GM12873 (cell line): ENCODE results near the gene P3H4.

ENCODE experiments used
- TF ChIP-seq, protein P1 (sequence below): IDR thresholded peaks from 2 replicates; pipeline ENCODE4 v1.5.1; 2012; ENCODE audit warnings: low read depth, mild to moderate bottlenecking, moderate library complexity, low read length, control low read depth; ENCODE audit not compliant: insufficient read depth; ENCODE audit errors: missing control alignments

P3H4 gene

DNA sequence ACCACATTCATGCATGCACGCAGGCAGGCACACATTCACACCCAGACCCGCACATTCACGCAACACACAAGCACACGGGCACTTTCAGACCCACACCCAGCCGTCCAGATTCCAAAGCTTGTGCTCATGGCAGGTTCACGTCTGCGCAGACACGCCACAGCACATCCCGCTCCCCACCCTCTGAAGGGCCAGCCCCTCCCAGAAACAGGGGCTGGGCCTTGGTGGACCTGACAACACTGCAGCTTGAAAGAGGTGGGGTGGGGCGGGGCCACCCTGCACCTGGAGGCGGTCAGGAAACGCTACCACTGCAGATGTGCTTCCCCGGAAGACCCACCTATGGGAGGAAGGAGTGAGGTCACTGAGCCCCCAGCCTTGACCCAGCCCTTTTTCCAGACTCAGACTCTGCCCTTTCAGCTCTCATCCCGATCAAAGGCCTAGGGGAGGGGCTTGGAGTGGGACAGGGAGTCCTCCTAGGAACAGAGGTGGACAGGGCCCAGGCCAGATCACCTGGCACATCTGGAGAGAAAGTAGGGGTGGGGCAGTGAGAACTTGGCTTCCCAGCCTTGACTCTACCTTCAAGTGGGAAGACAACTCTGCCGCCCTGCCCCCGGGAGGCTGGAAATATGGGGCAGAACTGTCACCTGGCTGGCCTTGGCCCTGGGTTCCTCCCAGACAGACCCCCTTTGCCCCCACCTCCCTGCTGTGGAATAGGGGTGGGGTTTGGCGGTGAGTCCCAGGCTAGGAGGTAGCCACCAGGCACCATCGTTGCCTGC, 11.0 kb downstream of the P3H4 start:
- TF ChIP-seq, protein P1, sequence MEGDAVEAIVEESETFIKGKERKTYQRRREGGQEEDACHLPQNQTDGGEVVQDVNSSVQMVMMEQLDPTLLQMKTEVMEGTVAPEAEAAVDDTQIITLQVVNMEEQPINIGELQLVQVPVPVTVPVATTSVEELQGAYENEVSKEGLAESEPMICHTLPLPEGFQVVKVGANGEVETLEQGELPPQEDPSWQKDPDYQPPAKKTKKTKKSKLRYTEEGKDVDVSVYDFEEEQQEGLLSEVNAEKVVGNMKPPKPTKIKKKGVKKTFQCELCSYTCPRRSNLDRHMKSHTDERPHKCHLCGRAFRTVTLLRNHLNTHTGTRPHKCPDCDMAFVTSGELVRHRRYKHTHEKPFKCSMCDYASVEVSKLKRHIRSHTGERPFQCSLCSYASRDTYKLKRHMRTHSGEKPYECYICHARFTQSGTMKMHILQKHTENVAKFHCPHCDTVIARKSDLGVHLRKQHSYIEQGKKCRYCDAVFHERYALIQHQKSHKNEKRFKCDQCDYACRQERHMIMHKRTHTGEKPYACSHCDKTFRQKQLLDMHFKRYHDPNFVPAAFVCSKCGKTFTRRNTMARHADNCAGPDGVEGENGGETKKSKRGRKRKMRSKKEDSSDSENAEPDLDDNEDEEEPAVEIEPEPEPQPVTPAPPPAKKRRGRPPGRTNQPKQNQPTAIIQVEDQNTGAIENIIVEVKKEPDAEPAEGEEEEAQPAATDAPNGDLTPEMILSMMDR, result no peak

DNA sequence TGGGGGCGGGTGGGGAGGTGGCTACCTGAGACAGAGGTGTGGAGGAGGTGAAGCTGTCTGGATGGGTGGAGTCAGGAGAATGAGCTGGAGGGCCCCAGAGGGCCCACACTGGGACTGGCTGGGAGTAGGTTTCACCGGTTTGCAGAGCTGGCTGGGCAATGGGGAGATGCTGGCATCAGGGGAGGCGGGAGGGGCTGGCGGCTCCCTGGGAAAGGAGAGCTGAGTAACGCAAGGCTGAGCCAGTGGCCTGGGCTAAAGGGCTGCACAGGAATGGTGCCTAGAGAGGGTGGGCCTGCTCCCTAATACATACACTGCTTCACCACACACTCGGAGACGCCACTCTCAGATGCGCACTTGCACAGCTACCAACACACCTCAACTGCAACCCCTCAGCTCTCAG, 12.4 kb downstream of the P3H4 start:
- TF ChIP-seq, protein P1, result no peak

DNA sequence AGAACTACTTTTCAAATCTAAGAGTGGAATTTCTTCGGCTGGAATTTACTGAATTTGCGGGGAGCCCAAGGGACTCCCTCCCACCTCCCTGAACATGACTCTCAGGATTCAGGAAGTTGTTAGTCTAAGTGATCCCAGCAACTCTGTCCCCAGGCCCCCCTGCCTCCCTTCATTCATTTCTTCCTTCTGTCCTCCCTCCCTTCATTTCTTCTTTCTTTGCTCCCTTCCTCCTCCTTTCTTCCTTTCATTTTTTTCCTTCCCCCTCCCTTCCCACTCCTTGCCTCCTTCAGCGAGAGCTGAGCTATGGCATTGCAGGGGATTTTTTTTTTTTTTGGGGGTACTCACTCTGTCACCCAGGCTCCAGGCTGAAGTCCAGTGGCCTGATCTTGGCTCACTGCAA, 14.4 kb downstream of the P3H4 start:
- TF ChIP-seq, protein P1, result no peak

DNA sequence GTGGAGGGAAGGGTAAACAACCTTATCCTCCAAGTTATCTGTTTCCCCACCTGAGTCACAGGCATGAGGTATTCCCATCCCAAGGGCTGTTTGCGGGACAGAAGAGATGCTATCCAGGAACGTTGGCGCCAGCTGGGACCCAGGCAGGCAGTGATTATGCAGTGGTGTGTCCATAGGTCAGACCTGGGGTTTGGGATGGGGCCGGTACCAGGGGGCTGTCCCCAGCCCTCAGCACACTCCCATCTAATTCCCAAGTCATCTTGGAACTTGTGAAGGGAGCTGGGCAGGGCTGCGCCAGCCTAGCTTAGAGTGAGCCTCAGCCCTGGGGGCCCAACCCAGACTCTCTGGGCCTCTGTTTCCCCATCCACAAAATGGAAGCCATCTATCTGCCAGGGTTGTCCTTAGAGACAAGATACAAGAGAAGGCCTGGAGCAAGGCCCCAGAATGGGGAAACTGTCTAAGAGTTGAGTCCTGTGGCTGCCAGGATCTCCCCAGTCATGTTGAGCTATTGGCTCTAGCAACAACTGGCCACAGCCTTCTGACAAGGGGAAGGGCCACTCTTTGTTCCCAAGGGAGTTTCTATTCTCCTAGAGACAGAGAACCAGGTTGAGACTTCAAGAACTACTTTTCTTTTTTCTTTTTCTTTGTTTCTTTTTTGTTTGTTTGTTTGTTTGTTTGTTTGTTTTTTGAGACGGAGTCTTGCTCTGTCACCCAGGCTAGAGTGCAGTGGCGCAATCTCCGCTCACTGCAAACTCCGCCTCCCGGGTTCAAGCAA, 15.4 kb downstream of the P3H4 start:
- TF ChIP-seq, protein P1, result no peak

DNA sequence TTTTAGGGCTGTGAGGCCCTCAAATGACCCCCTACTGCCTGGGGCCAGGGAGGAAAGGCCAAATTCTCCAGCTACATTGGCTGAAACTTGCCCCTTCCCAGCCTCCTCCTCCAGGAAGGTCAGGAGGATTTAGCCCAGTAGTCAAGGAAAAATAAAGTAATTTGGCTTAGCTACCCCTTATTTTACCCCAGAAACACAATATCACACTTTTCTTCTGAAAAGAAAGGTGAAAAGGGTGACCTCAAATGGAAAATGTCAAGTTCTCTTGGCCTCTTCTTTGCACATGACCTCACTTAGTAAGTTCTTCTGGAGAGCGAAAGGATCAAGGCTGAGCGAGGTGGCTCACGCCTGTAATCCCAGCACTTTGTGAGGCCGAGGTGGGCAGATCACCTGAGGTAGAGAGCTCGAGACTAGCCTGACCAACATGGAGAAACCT, 17.2 kb downstream of the P3H4 start:
- TF ChIP-seq, protein P1, result no peak

DNA sequence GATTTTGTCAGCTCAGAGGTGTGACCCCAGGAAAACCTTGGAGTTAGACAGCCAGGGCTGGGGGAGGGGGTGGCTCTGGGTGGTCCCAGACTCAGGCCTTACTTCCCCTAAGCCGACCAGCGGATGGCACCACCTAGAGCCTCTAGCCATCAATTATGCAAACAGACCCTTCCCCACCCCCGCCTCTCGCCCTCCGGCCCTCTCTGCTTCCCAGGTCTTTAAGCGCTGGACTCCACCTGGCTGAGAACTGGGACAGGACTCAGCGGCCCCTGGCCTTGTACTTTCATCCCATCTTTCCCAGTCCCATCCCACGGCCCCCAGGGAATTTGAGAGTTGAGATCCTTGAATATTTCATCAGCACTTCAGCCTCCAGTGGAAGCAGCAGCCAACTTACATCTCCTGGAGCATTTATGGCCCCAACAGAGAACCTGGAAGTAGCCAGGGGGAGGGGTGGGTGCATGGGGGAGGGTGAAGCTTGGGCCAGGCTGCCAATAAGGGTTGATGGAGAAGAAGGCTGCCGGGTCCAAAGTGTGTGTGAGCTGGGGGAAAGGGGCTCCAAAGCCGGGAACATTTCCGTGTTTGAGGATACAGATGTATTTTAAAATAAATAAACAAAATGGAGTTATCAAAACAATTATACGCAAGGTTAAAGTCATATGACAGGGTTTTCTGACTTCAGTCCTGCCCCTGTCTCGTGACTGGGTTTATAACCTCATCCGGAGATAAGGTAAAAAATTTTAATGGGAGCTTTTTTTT, 17.8 kb downstream of the P3H4 start:
- TF ChIP-seq, protein P1, result no peak
